Activated CD8-positive, alpha-beta memory T cell treated with anti-CD3 and anti-CD28 coated beads for 4 hours (primary cell): ENCODE results near the gene DOCK3.
"Not testable (repeated sequence)": the region's sequence is repeated elsewhere in the genome, so short reads cannot be mapped to it uniquely, and the experiment has no call there.

Experiments
- DNase-seq, 2 donors: peaks; one replicate each; pipeline ENCODE4 v3.0.0-alpha.2; 2020; ENCODE audit warnings: low read depth in 2 of 2

The DOCK3 gene

GRCh38 chr3:51092141-51092540, 417.4 kb downstream of the DOCK3 start:
- not testable (repeated sequence) for DNase-seq

DNA sequence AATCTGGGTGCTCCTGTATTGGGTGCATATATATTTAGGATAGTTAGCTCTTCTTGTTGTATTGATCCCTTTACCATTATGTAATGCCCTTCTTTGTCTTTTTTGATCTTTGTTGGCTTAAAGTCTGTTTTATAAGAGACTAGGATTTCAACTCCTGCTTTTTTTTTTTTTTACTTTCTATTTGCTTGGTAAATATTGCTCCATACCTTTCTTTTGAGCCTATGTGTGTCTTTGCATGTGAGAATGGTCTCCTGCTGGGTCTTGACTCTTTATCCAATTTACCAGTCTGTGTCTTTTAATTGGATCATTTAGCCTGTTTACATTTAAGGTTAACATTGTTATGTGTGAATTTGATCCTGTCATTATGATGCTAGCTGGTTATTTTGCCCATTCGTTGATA, 420.1 kb downstream of the DOCK3 start:
- not testable (repeated sequence) for DNase-seq

GRCh38 chr3:51099794-51100535, 425.2 kb downstream of the DOCK3 start:
- DNase-seq = no peak

DNA sequence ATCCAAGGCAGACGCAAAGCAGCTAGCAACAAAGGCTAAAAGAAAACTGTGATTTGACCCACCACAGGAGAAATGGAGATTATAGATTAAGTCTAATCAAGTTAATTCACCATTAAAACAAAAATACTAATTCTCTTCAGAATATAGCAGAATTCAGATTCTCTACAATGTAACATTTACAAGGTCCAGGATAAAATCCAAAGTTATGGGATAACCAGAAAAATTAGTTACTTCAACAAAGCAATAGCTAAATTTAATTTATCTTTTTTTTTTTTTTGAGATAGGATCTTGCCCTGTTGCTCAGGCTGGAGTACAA, 425.8 kb downstream of the DOCK3 start:
- DNase-seq = no peak

DNA sequence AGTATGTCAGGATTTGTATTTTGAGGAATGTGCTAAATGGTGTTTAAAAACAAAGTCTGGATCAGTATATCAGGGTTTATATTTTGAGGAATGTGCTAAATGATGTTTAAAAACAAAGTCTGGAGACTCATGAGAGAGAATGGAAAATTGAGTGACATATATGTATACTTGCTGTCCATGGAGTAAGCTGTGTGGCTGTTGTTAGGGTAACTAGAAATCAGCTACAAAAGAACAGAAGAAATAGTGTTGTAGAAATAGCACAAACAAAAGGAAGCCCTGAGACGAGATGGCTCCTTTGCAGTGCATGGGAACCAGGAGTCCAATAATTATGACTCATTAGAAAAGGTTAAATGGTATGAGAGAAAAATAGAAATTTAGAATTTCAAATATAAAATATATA, 427.7 kb downstream of the DOCK3 start:
- DNase-seq = no peak

- no peak for DNase-seq
Observed at GRCh38 chr3:51106242-51106876, 431.6 kb downstream of the DOCK3 start.

- no peak for DNase-seq
Observed at GRCh38 chr3:51110586-51110985, 435.9 kb downstream of the DOCK3 start.

GRCh38 chr3:51122944-51123343, 448.2 kb downstream of the DOCK3 start:
- no peak for DNase-seq

DNA sequence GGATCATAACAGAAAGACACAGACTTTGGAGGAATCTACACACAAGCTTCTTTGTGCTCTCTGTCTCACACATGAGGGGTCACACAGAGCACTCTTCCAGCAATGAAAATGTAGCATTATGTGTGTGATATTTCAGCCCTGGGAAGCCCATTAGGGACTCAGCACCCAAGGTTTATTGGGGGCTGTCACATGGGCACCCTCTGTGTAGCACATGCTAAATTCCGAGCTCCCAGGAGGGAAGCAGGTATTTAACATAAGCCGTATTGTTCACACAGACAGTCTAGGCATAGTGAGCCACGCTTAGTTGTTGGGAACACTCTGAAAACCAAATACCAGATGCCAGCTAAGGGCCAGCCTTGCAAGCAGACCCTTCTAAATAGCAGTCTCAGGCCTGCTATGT, 448.8 kb downstream of the DOCK3 start:
- DNase-seq = no peak

DNA sequence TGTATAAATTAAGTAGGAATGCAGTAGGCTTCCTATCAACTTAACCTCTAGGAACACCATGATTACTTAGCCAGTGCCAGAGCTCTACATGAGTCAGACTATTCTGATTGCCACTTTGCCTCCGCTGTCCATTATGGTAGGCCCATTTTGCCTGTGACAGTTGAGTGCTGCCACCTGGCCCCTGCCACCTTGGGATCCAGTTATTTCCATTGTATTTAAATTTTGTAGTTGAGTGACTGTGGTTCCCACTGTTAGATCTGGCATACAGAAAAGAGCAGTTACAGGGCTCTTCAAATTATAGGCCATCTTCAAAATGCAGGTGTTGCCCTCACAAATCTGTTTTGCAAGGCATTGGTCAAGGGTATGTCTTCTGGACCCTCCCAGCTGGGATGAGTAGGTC, 456.9 kb downstream of the DOCK3 start:
- DNase-seq = not testable (repeated sequence)

DNA sequence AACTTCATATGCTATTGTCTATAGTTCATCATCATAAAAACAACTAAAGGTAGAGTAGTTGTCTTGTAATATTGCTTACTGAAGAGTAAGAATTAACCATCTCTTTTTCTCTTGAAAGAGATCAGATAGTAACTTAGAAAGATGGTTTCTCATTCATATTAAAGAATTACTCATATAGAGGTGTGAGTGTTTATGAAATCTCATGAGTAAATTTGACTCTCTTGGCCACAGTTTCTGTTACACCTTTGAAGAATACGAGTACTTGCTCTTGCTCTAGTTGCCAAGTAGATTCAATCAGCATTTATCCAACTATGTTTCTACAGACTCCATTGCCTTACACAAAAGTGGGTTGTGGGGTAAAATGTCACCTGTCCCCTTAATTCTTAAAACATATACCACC, 463.0 kb downstream of the DOCK3 start:
- DNase-seq = no peak

GRCh38 chr3:51139616-51140015, 464.9 kb downstream of the DOCK3 start:
- DNase-seq = no peak

DNA sequence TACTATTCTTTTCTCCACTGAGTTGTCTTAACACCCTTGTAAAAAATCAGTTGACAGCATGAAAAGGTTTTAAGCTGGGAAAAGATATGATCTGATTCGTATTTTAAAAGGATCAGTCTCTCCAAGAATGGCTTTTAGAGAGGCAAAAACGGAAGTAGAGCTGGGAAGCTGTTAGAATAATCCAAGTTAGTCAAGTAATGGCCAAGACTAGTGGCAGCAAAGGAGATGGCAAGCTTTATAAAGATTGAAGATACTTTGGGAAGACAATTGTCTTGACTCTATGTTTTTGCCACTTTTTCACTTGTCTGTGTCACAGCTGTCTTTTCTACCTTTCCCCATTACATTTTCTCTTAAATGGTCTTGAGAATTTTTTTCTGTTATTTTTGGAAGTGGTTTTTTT, 466.8 kb downstream of the DOCK3 start:
- no peak for DNase-seq

- no peak for DNase-seq
Observed at GRCh38 chr3:51145811-51146585, 471.3 kb downstream of the DOCK3 start.

DNA sequence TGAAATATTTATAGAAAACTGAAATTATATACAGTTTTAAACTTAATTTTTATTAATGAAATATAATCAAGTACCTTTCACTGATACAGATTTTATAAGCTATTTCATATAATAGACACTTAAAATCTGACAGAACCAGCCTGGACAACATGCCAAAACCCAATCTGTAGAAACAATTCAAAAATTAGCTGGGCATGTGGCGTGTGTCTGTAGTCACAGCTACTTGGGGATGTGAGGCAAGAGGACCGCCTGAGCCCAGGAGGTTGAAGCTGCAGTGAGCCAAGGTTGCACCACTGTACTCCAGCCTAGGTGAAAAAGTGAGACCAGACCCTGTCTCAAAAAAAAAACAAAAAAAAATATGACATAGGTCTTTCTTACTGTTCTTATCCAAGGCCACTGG, 472.1 kb downstream of the DOCK3 start:
- DNase-seq = no peak

DNA sequence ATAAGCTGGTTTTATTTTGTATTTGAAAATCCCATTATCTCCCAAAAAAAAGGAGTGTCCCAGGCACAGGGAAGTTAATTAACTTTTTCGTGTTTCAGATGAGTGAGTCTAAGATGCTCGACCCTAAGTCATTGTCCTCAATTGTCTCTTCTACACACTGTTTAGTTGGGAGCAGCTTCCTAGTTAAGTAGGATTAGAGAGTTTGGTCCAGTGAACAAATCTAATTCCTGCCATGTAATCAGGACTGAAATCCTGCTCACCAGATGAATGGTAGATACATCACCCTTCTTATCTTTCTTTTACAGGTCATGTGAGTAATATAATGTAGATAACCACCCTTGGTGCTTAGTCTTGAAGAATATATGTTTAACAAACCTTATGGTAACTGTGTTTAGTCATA, 481.4 kb downstream of the DOCK3 start:
- no peak for DNase-seq

GRCh38 chr3:51163051-51163450, 488.3 kb downstream of the DOCK3 start:
- no peak for DNase-seq

GRCh38 chr3:51173518-51174271, 499.0 kb downstream of the DOCK3 start:
- no peak for DNase-seq

DNA sequence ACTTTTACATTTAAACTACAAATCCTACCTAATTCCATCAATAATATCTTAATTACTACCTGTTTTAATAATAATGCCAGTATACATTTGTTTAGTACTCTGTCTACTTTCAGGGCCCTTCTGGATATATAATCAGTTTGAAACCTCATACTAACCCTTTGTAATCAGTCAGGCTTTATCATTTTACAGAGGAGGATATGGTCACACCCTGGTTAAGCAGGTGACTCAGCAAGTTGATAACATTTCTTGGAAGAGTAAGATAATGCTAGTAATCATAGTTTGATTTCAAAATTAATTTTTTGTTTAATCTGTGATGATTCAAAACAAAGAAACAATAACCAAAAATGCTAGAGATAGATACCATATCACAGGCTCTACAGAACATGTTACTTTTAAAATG, 502.2 kb downstream of the DOCK3 start:
- no peak for DNase-seq

- not testable (repeated sequence) for DNase-seq
Observed at GRCh38 chr3:51186446-51186845, 511.7 kb downstream of the DOCK3 start.

GRCh38 chr3:51190199-51190598, 515.5 kb downstream of the DOCK3 start:
- DNase-seq = no peak

- DNase-seq = no peak
Observed at GRCh38 chr3:51190827-51191226, 516.1 kb downstream of the DOCK3 start.
